GM08714 (cell line): Measurements from ENCODE around the gene SAMD7.

ENCODE experiments used
- H3K4me3 ChIP-seq: fragments of 200-500 bp; sonication (Bioruptor generic); 2 replicates; pipeline ENCODE4 v1.5.1; 2014; ENCODE audit warnings: mild to moderate bottlenecking, low read length, inconsistent platforms
- ZNF274 ChIP-seq: IDR thresholded peaks from 2 replicates; pipeline ENCODE4 v1.6.1; 2012; ENCODE audit warnings: mild to moderate bottlenecking, low read depth, low read length

Gene SAMD7, protein sequence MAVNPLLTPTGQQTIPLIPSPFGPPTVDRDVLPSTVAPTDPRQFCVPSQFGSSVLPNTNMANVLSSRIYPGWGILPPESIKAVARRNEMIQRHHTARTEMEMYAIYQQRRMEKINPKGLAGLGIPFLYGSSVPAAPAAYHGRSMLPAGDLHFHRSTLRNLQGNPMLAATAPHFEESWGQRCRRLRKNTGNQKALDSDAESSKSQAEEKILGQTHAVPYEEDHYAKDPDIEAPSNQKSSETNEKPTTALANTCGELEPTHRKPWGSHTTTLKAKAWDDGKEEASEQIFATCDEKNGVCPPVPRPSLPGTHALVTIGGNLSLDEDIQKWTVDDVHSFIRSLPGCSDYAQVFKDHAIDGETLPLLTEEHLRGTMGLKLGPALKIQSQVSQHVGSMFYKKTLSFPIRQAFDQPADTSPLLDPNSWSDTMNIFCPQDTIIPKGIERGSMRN

DNA sequence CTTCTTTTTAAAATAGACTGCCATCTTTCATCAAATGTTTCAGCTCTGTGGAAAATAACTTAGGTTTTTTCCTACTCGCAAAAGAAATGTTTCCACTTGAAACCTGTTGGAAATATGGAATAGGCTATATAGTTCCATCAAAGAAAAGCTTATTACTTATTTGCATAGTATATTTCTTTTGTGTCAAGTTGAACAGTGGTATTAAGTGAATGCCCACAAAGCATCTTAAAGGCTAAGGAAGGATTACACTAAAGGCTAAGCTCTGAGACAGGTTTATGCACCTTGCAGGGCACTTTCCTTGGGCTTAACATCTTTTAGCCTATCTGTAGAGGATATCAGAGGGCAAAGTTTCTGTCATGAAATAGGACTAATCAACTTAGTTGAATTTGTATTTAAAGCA is at the start of gene SAMD7:
TSS of gene SAMD7 (plus strand) at position 301 of the 400 bp plus-strand sequence. CDS start 7,927 bp downstream, outside the sequence.
- H3K4me3 ChIP-seq = no peak within 1 kb of the TSS
- no peak for TF ChIP-seq ZNF274

DNA sequence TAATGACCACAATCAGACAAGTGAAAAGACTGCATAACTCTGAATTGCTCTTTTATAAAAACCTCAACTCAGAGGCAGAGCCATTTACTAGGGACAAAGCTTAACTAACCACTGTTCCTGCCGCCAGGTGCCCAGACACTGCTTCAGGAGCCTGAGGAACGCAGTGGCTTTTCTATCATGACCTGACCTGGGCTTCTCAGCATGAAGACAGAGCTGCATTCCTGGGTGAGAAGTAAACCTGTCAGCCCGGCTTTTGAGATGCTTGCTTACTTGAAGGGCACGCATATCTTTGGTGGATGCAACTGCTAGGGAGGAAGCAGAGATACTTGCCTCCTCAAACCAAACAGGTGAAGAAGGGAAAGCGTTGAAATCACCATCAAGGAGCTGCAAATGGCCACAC is 49.5 kb upstream of the SAMD7 start:
- no peak for TF ChIP-seq ZNF274
- H3K4me3 ChIP-seq = no peak overlapping the region

DNA sequence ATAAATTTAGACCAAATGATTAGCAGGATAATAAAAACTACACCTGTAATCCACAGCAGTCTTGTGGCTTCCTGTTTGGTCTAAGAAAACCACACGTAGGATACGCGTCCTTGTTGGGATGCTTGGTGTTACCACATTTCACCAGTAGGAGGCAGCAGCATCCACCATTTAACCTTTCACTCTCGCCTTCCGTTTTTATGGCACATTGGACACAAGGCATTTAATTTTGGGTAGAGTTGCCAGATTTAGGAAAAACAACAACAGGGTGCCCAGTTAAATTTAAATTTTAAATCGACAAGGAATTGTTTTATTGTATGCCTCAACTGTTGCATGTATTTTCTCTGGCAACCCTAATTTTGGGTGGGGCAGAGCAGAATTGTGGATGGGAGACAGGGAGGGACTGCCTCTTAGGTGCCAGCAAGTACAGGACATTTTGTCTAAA is 47.9 kb upstream of the SAMD7 start:
- TF ChIP-seq ZNF274 = no peak
- no peak overlapping the region for H3K4me3 ChIP-seq

DNA sequence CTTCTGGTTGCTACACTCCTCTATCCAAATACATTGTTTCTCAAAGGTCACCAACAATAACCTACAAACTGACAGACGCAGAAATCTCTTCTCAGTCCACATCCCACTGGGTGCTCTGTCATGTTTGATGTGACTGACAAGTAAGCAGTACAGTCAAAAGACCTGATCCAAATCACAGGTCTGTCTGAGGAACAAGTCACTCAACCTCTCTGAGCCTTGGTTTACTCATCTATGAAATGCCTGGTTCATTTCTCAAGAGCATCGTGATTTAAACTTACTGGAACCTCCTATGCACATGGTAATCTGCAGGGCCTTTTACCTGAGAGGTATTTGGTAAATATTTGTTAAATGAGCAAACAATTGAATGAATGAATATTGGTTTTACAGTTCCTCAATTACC is 47.1 kb upstream of the SAMD7 start:
- H3K4me3 ChIP-seq = no peak overlapping the region
- no peak for TF ChIP-seq ZNF274

DNA sequence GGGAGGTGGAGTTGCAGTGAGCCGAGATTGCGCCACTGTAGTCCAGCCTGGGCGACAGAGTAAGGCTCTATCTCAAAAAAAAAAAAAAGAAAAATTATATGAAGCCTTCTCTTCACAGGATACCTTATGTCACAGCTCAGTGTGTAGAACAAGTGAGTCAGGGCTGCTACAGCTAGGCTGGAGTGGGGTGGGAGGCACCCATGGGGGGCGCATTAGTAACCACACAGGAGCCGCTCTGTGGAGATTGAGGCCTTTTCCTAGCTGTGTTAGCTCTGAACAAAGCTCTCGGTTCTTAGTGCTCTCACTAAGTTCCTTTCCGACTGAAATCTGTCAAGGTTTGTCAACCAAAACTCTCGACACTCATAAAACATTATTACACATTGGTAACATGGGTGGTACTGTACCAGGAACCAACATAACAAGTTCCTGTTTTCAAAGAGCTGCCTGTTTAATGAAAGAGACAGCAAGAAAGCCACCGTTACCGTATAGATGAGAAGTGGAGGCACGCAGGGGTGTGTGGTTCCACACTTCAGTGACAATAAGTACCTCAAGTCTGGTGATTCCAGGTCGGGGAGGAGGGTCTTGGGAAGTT is 46.1 kb upstream of the SAMD7 start:
- no peak for TF ChIP-seq ZNF274
- H3K4me3 ChIP-seq = no peak overlapping the region

DNA sequence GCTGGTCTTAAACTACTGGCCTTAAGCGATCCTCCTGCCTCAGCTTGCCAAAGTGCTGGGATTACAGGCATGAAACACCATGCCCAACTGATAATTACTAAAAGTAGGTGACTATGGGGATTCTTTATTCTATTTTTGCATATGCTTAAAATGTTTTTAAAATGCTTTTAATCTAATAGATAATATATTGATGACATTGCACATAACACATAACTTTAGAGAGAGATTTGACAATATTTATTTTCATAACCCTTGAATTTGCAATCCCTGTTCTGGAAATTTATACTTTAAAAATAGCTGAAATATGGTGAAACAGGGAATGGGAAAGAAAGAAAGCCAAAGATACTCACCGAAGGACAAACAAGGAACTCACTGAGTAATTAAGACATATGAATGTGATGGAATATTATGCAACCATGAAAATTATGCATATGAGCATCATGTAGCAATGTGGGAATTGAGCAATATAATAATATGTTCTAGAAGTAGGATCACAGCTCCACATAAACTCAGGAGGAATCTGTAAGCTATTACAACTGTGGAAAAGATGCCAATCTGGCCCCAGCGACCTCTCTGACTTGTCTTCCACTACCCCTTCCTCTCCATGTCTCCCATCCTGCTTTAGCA is 43.7 kb upstream of the SAMD7 start:
- TF ChIP-seq ZNF274 = no peak
- no peak overlapping the region for H3K4me3 ChIP-seq

DNA sequence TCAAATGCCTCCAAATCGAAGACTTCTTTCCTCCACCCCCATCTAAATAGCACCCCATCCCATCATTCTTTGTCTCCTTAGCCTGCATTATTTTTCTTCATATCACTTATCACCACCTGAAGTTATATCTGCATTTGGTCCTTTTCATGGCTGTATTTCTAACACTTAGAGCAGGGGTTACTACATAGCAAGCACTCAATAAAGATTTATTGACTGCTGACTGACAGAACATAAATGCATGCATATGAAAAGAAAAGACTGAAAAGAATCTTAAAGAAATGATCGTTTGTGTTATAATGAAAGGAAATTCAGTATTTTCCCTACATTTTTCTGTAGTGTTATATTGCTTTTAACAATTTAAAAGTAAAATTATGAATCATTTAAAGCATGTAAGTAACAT is 43.0 kb upstream of the SAMD7 start:
- TF ChIP-seq ZNF274 = no peak
- no peak overlapping the region for H3K4me3 ChIP-seq

DNA sequence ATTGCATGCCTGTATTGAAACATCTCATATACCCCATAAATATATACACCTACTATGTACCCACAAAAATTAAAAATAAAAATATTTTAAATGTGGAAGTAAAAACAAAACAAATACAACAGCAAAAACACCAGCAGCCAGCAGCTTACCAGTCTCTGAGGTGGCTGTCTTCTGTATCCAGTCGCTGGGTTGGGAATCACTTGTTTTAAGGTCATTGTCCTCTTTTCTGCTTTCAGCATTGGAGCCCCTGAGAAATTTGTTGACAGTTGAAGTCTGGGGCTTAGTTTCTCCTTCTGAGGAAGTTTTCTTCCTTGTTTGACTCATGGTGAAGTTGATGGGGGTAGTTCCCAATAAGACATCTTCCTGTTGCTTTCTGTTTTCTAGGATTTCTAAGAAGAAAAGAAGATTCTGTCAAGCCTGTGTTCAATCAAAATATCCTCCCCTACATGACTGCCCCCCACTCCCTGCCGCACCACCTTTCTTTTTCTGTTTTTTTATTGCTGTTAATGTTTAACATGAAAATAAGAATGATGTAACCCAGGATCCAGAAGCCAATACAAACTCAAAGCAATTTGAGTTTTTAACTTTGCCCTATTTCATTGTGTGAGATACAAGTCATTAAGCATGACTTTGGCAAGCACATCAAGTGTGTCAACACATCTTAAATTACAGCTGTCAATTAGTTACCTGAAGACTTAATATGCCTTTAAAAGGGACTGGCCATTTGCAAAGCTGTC is 41.7 kb upstream of the SAMD7 start, which contains the start of gene LRRC31:
TSS of gene LRRC31 (minus strand) at position 452 of the 737 bp plus-strand sequence. CDS start at position 324, 128 bp downstream.
- no peak for TF ChIP-seq ZNF274
- H3K4me3 ChIP-seq = no peak within 1 kb of the TSS

DNA sequence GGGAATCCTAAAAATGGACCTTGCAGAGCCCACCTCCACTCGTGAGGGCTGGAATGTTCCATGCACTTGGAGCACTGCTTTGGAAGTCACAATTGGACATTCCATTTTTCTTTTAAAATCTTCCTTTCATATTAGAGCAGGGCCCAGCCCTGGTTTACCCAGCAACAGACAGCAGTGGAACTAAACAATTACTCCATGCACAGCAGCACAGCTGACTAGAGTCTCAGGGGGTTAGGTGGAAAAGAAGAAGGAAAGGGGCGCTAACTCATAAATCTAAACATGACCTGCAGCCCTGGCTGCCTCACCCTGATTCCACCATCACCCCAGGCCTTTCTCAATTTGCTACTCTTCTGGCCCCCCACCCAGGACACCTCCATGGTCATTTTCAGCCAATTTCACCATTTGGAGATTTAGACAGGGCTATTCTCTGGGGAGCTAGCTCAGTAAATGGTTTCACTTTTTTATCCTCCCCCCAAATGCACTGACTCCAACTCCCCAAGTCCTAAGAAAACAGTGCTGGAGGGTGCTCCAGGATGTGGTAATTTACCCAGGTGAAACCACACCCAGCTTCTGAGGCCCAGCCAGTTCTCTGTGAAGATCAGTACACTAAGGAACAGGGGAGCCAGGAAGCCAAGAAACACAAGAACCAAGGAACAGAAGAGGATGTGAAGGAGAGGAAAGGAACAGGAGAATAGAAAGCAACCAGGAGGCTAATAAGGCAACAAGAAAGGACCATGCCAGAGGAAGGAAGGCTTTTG is 40.1 kb upstream of the SAMD7 start:
- H3K4me3 ChIP-seq = no peak overlapping the region
- TF ChIP-seq ZNF274 = no peak

DNA sequence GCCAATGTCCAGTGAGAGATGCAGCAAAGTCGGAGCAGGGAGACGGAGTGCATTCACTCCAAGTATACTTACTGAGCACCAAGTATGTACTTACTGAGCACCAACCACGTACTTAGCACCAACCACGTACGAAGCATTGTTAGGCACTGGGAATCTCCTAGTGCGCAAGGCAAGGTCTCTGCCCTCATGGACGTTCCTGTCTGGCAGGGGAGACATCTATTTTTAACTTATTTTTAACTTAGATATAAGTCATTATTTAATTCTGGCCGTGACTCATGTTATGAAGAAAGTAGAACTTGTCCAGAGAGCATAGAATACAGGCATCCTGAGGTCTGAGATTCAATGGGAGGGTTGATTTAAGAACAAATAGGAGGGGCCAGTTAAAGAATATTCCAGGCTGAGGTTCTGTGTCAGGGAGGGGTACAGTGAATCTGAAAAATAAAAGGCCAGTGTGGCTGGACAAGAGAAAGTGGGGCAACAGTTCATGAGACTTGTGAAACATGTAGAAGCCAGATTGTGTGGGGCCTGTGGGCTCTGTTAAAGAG is 32.3 kb upstream of the SAMD7 start:
- TF ChIP-seq ZNF274 = no peak
- no peak overlapping the region for H3K4me3 ChIP-seq

DNA sequence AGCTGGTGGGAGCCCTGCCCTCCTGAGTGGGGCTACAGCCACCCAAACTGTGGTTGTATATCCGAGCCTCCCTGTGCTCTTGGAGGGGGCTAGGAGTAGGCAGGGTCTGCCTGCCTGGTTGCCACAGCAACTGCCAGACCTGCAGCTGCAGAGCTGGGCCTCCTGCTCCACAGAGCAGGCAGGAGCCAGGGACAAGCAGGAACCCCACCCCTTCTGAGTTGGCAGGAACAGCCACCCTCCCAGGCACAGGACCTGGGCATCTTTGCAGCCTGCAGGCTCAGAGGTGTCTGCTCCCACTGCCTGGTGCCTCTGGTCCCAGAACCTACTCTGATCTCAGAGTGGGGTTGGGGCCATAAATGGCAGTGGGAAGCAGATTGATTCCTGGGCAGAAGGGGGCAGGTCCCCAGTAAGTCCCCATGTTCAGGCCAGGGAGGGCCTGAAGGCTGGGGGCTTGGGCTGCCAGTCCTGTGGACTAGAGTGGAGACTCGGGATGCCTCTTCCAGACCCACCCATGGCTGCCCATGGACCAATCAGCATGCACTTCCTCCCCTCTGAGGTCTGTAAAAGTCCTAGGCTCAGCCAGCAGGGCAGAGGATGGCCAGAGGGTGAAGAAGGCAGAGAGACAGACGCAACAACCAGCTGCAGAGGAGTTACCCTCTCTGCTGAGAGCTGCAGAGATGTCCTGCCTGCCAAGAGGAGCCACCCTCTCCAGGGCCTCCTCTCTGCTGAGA is 31.4 kb upstream of the SAMD7 start:
- no peak for TF ChIP-seq ZNF274
- no peak overlapping the region for H3K4me3 ChIP-seq

DNA sequence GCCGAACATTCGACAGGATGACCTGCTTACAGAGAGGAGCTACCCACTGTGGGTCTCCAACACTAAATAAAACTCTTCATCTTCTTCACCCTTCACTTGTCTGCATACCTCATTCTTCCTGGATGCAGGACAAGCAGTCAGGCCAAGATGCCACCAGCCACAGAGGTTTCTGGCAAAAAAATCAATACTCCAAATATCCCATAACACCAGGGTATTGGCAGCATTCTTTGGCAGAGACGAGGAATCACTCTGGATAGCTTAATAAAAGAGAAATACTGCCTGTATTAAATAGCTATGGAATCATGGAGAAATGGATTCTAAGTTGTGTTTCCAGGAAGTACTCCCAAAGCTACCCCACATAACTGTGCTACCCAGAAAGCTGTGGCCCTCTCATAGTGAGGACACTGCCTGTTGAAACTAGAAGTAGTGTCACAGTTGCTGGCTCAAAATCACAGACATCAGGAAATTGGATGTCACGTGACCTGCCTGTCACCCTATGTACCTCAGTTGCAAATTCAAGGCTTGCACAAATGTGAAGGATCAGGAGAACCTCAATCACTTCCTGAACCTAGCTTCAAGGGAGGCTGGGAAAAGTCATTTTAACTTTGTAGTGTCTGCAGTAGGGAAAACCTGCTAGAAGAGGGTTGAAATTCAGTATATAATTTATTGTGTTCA is 30.7 kb upstream of the SAMD7 start:
- no peak for TF ChIP-seq ZNF274
- H3K4me3 ChIP-seq = no peak overlapping the region
